IMR-90 (cell line): Measurements from ENCODE around the gene AMACR. TPM values are rescaled to one million over a fixed set of nuclear protein-coding genes. Genes with fewer than 3 reads are reported as not detected.

Experiments used
- ATAC-seq: fragments of 200-7000 bp; cut with Tn5 transposase; 2 replicates; pipeline ENCODE4 v1.9.1; 2020; ENCODE audit warnings: low read depth, mild to moderate bottlenecking, moderate library complexity
- BruUV-seq: library from RNA; stranded (reverse); fragments of 400-500 nt; replicated peaks from 2 replicates; lab custom pipeline; 2021; lab: Mats Ljungman, UMichigan
- CTCF ChIA-PET: fragments of 300-600 bp; formaldehyde crosslinking; extraction: SDS; loops from one replicate; lab custom pipeline; 2021; ENCODE audit warnings: antibody characterized with exemption; lab: Yijun Ruan, JAX
- POLR2A ChIA-PET: fragments of 300-600 bp; sonication (Branson Sonifier 250); formaldehyde crosslinking; loops from one replicate; lab custom pipeline; 2022; ENCODE audit warnings: antibody characterized with exemption; ENCODE audit not compliant: unreplicated experiment; lab: Charles Lee
- DNase-seq: peaks from one replicate; pipeline ENCODE4 v3.0.0; 2013
- H2AFZ ChIP-seq: replicated peaks from 2 replicates; pipeline ENCODE3; 2013; ENCODE audit warnings: low read length, mild to moderate bottlenecking; ENCODE audit not compliant: poor library complexity
- H2AK5ac ChIP-seq: 2 replicates; pipeline ENCODE4 v1.6.1; 2013; ENCODE audit warnings: low read depth, low read length, inconsistent platforms
- H2AK9ac ChIP-seq: replicated peaks from 2 replicates; pipeline ENCODE3; 2013; ENCODE audit warnings: mild to moderate bottlenecking, low read depth, low read length, moderate library complexity; ENCODE audit not compliant: poor library complexity
- H2BK120ac ChIP-seq: 2 replicates; pipeline ENCODE4 v1.6.1; 2013; ENCODE audit warnings: low read depth, low read length, inconsistent platforms
- H2BK15ac ChIP-seq: 3 replicates; pipeline ENCODE4 v1.6.1; 2013; ENCODE audit warnings: low read depth, low read length, inconsistent platforms
- H2BK20ac ChIP-seq: 2 replicates; pipeline ENCODE4 v1.6.1; 2013; ENCODE audit warnings: low read depth, mild to moderate bottlenecking, inconsistent platforms, low read length, moderate library complexity
- H2BK5ac ChIP-seq: 2 replicates; pipeline ENCODE4 v1.6.1; 2013; ENCODE audit warnings: mild to moderate bottlenecking, low read depth, low read length, inconsistent platforms; ENCODE audit not compliant: poor library complexity, severe bottlenecking
- H3K14ac ChIP-seq: replicated peaks from 2 replicates; pipeline ENCODE4 v1.6.1; 2013; ENCODE audit warnings: low read depth, low read length, inconsistent platforms
- H3K18ac ChIP-seq: 2 replicates; pipeline ENCODE4 v1.6.1; 2013; ENCODE audit warnings: low read depth, low read length, control low read depth
- H3K23ac ChIP-seq: 2 replicates; pipeline ENCODE4 v1.6.1; 2013; ENCODE audit warnings: low read depth, low read length, inconsistent platforms
- H3K27ac ChIP-seq: 2 replicates; pipeline ENCODE4 v1.5.1; 2013; ENCODE audit warnings: mild to moderate bottlenecking, control low read depth, low read length; ENCODE audit not compliant: insufficient read depth
- H3K27me3 ChIP-seq: 2 replicates; pipeline ENCODE4 v1.6.1; 2013; ENCODE audit warnings: low read length; ENCODE audit not compliant: control insufficient read depth, insufficient read depth
- H3K36me3 ChIP-seq: 2 replicates; pipeline ENCODE4 v1.6.1; 2013; ENCODE audit warnings: low read length, mixed read lengths; ENCODE audit not compliant: control insufficient read depth, insufficient read depth
- H3K4ac ChIP-seq: 2 replicates; pipeline ENCODE4 v1.6.1; 2013; ENCODE audit warnings: low read depth, low read length, inconsistent platforms
- H3K4me1 ChIP-seq: 2 replicates; pipeline ENCODE4 v1.6.1; 2013; ENCODE audit warnings: low read length, mixed read lengths; ENCODE audit not compliant: control insufficient read depth, insufficient read depth
- H3K4me2 ChIP-seq: 2 replicates; pipeline ENCODE4 v1.6.1; 2013; ENCODE audit warnings: low read depth, mild to moderate bottlenecking, control low read depth, low read length, moderate library complexity
- H3K4me3 ChIP-seq: 2 replicates; pipeline ENCODE4 v1.5.1; 2013; ENCODE audit warnings: low read depth, mild to moderate bottlenecking, control low read depth, low read length, moderate library complexity; ENCODE audit not compliant: insufficient read depth
- H3K56ac ChIP-seq: 2 replicates; pipeline ENCODE4 v1.6.1; 2013; ENCODE audit warnings: low read length, inconsistent platforms; ENCODE audit not compliant: insufficient read depth; ENCODE audit errors: extremely low read depth
- H3K79me1 ChIP-seq, 2 experiments: 2 replicates each; pipeline ENCODE4 v1.6.1; 2013; ENCODE audit warnings: low read length in 2 of 2, inconsistent platforms in 1 of 2, low read depth in 1 of 2
- H3K9ac ChIP-seq: 2 replicates; pipeline ENCODE4 v1.6.1; 2013; ENCODE audit warnings: low read depth, low read length, control low read depth
- H3K9me1 ChIP-seq: 2 replicates; pipeline ENCODE4 v1.6.1; 2013; ENCODE audit warnings: low read length, inconsistent platforms; ENCODE audit not compliant: insufficient read depth
- H3K9me3 ChIP-seq: 2 replicates; pipeline ENCODE4 v1.6.1; 2013; ENCODE audit warnings: low read length; ENCODE audit not compliant: control insufficient read depth, insufficient read depth
- H4K20me1 ChIP-seq: 2 replicates; pipeline ENCODE4 v1.6.1; 2013; ENCODE audit warnings: low read length, inconsistent platforms; ENCODE audit not compliant: insufficient read depth
- H4K5ac ChIP-seq: 2 replicates; pipeline ENCODE4 v1.6.1; 2013; ENCODE audit warnings: mild to moderate bottlenecking, low read depth, low read length, control low read depth
- H4K8ac ChIP-seq, 2 experiments: 2 replicates each; pipeline ENCODE4 v1.6.1; 2013; ENCODE audit warnings: low read depth in 2 of 2, low read length in 2 of 2, control low read depth in 1 of 2, inconsistent platforms in 1 of 2
- H4K91ac ChIP-seq: 2 replicates; pipeline ENCODE4 v1.6.1; 2013; ENCODE audit warnings: low read depth, low read length, inconsistent platforms; ENCODE audit not compliant: insufficient read depth
- BHLHE40 ChIP-seq: fragments of 150-350 bp; IDR thresholded peaks from 2 replicates; pipeline ENCODE4 v1.6.1; 2016; ENCODE audit warnings: mild to moderate bottlenecking, low read depth, low read length
- CEBPB ChIP-seq: IDR thresholded peaks from 2 replicates; pipeline ENCODE4 v1.6.1; 2012; ENCODE audit warnings: low read depth, low read length, improper control_type of control experiment
- CHD1 ChIP-seq: IDR thresholded peaks from 2 replicates; pipeline ENCODE4 v1.6.1; 2012; ENCODE audit warnings: low read depth, low read length, improper control_type of control experiment
- FOS ChIP-seq: fragments of 150-350 bp; IDR thresholded peaks from 2 replicates; pipeline ENCODE4 v1.6.1; 2016; ENCODE audit warnings: low read depth, low read length
- MAFK ChIP-seq: IDR thresholded peaks from 2 replicates; pipeline ENCODE4 v1.6.1; 2012; ENCODE audit warnings: low read depth, low read length, improper control_type of control experiment
- MAZ ChIP-seq: IDR thresholded peaks from 2 replicates; pipeline ENCODE4 v1.6.1; 2012; ENCODE audit warnings: low read depth, mild to moderate bottlenecking, low read length, improper control_type of control experiment, moderate library complexity, borderline replicate concordance
- MXI1 ChIP-seq: IDR thresholded peaks from 2 replicates; pipeline ENCODE4 v1.6.1; 2012; ENCODE audit warnings: low read depth, mild to moderate bottlenecking, low read length, moderate library complexity, borderline replicate concordance
- NFE2L2 ChIP-seq: fragments of 150-350 bp; IDR thresholded peaks from 2 replicates; pipeline ENCODE4 v1.6.1; 2016; ENCODE audit warnings: low read depth, mild to moderate bottlenecking, low read length
- POLR2A ChIP-seq: IDR thresholded peaks from 2 replicates; pipeline ENCODE4 v1.6.1; 2012; ENCODE audit warnings: mild to moderate bottlenecking, low read depth, low read length
- RAD21 ChIP-seq: IDR thresholded peaks from 2 replicates; pipeline ENCODE4 v1.6.1; 2012; ENCODE audit warnings: low read length, improper control_type of control experiment
- RCOR1 ChIP-seq: IDR thresholded peaks from 2 replicates; pipeline ENCODE4 v1.6.1; 2012; ENCODE audit warnings: mild to moderate bottlenecking, low read length, improper control_type of control experiment; ENCODE audit not compliant: insufficient replicate concordance
- RFX5 ChIP-seq: IDR thresholded peaks from 2 replicates; pipeline ENCODE4 v1.8.0; 2012; ENCODE audit warnings: low read depth, mild to moderate bottlenecking, low read length, moderate library complexity
- SMC3 ChIP-seq: fragments of 150-350 bp; IDR thresholded peaks from 2 replicates; pipeline ENCODE4 v1.6.1; 2016; ENCODE audit warnings: low read depth, mild to moderate bottlenecking, antibody characterized with exemption, low read length, moderate library complexity
- WGBS, 2 experiments: methylation state at CpG; one replicate each; pipeline versions ENCODE4 v1.1.5 to v1.1.7; 2013; ENCODE audit warnings: missing lambda C conversion rate in 2 of 2; ENCODE audit not compliant: insufficient read length in 1 of 2; ENCODE audit errors: extremely low coverage in 2 of 2; 5-methylcytosine and 5-hydroxymethylcytosine counted together
- dilution Hi-C: fragments of 300-500 bp; cut with HindIII; formaldehyde crosslinking; loops from one replicate; pipeline ENCODE4 v1.14.3; 2018; ENCODE audit warnings: low sequenced_read_pairs; ENCODE audit not compliant: unreplicated experiment
- in situ Hi-C: fragments of 300-500 bp; cut with MboI; formaldehyde crosslinking; loops from 3 replicates; pipeline ENCODE4 v1.14.3; 2019; ENCODE audit warnings: low sequenced_read_pairs, inconsistent platforms, mixed read lengths
- intact Hi-C: fragments of 100-400 bp; cut with micrococcal nuclease; formaldehyde crosslinking; loops from 2 replicates; pipeline ENCODE4 v1.10.0; 2022
- polyA plus RNA-seq, 3 experiments: library from polyadenylated mRNA; depleted of rRNA; stranded (reverse); fragments of >200 nt; gene quantifications; 2 replicates each; pipeline ENCODE4 v1.2.3, GENCODE V29; 2012; ENCODE audit warnings: low replicate concordance in 1 of 3
- total RNA-seq: library from RNA; depleted of rRNA; stranded (reverse); fragments of >200 nt; gene quantifications from 2 replicates; pipeline ENCODE4 v1.2.3, GENCODE V29; 2012
- TF ChIP-seq, protein P1 (sequence below): fragments of 150-350 bp; IDR thresholded peaks from 2 replicates; pipeline ENCODE4 v1.6.1; 2016; ENCODE audit warnings: low read depth, mild to moderate bottlenecking, low read length, moderate library complexity, borderline replicate concordance
- TF ChIP-seq, protein P2 (sequence below): conservative IDR thresholded peaks from 2 replicates; pipeline ENCODE4 v1.5.1; 2012; ENCODE audit warnings: mild to moderate bottlenecking, low read depth, low read length, improper control_type of control experiment
- TF ChIP-seq, protein P3 (sequence below): fragments of 150-350 bp; IDR thresholded peaks from 2 replicates; pipeline ENCODE4 v1.6.1; 2017; ENCODE audit warnings: mild to moderate bottlenecking, antibody characterized with exemption, low read length, low read depth

The AMACR gene
- total and polyA plus RNA-seq, 2 of the 4 experiments (the other 2 are of a cell fraction), result 8.2 to 12.9 TPM

DNA sequence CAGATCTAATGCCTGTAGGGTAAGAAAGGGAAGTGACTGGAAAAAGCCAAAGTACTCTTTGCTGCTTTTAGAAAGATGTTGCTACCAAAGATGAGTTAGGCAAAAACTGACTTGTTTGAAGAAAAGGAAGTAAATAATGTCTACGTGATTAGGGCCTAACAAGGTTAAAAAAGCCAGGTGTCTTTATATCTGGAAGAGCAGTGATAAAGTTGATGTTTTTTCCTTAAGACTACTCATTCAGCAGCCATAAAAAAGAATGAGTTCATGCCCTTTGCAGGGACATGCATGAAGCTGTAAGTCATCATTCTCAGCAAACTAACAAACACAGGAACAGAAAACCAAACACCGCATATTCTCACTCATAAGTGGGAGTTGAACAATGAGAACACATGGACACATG lies 13.5 kb upstream of the AMACR start:
- DNase-seq (no peak), ATAC-seq (no peak)
- no peak for TF ChIP-seq CHD1
- TF ChIP-seq BHLHE40, result no peak
- TF ChIP-seq, protein P1, sequence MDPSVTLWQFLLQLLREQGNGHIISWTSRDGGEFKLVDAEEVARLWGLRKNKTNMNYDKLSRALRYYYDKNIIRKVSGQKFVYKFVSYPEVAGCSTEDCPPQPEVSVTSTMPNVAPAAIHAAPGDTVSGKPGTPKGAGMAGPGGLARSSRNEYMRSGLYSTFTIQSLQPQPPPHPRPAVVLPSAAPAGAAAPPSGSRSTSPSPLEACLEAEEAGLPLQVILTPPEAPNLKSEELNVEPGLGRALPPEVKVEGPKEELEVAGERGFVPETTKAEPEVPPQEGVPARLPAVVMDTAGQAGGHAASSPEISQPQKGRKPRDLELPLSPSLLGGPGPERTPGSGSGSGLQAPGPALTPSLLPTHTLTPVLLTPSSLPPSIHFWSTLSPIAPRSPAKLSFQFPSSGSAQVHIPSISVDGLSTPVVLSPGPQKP, result no peak
- no peak for TF ChIP-seq RAD21
- no peak for TF ChIP-seq POLR2A
- TF ChIP-seq MXI1, result no peak
- no peak for TF ChIP-seq SMC3
- TF ChIP-seq, protein P2, sequence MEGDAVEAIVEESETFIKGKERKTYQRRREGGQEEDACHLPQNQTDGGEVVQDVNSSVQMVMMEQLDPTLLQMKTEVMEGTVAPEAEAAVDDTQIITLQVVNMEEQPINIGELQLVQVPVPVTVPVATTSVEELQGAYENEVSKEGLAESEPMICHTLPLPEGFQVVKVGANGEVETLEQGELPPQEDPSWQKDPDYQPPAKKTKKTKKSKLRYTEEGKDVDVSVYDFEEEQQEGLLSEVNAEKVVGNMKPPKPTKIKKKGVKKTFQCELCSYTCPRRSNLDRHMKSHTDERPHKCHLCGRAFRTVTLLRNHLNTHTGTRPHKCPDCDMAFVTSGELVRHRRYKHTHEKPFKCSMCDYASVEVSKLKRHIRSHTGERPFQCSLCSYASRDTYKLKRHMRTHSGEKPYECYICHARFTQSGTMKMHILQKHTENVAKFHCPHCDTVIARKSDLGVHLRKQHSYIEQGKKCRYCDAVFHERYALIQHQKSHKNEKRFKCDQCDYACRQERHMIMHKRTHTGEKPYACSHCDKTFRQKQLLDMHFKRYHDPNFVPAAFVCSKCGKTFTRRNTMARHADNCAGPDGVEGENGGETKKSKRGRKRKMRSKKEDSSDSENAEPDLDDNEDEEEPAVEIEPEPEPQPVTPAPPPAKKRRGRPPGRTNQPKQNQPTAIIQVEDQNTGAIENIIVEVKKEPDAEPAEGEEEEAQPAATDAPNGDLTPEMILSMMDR, result no peak
- TF ChIP-seq, protein P3, sequence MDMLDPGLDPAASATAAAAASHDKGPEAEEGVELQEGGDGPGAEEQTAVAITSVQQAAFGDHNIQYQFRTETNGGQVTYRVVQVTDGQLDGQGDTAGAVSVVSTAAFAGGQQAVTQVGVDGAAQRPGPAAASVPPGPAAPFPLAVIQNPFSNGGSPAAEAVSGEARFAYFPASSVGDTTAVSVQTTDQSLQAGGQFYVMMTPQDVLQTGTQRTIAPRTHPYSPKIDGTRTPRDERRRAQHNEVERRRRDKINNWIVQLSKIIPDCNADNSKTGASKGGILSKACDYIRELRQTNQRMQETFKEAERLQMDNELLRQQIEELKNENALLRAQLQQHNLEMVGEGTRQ, result no peak
- no peak for TF ChIP-seq NFE2L2
- TF ChIP-seq CEBPB, result no peak
- no peak for TF ChIP-seq MAFK
- TF ChIP-seq RCOR1, result no peak
- no peak for TF ChIP-seq FOS
- TF ChIP-seq RFX5, result no peak
- TF ChIP-seq MAZ, result no peak
- no peak overlapping the region for H2BK20ac ChIP-seq
- no TSS peak for BruUV-seq
- H4K8ac ChIP-seq, result no peak overlapping the region
- no peak overlapping the region for H2AK9ac ChIP-seq
- H3K4me2 ChIP-seq, result no peak overlapping the region
- H3K9ac ChIP-seq, result no peak overlapping the region
- H3K56ac ChIP-seq, result no peak overlapping the region
- no peak overlapping the region for H3K18ac ChIP-seq
- CTCF ChIA-PET, result no interaction called here
- H4K91ac ChIP-seq, result no peak overlapping the region
- H3K14ac ChIP-seq, result no peak overlapping the region
- no peaks in the 10 kb centered on the region for H3K36me3 ChIP-seq
- no peak overlapping the region for H3K4me3 ChIP-seq
- H2AFZ ChIP-seq, result no peak overlapping the region
- POLR2A ChIA-PET, result no interaction called here
- H2BK15ac ChIP-seq, result no peak overlapping the region
- no peak overlapping the region for H2AK5ac ChIP-seq
- no peak overlapping the region for H3K23ac ChIP-seq
- H3K9me3 ChIP-seq, result no peaks in the 10 kb centered on the region
- no peaks in the 10 kb centered on the region for H3K79me1 ChIP-seq
- H3K4me1 ChIP-seq, result peaks cover 8% of the 10 kb centered on the region; the same call in 1 of the 2 replicates
- H3K27ac ChIP-seq, result no peak overlapping the region
- no peak overlapping the region for H3K4ac ChIP-seq
- intact Hi-C loops, result no loop called here
- no peak overlapping the region for H4K5ac ChIP-seq
- in situ Hi-C loops, result no loop called here
- WGBS, 2 experiments, result no CpG with 5 or more reads among the region's 2 CpGs
- dilution Hi-C loops, result no loop called here
- no peaks in the 10 kb centered on the region for H4K20me1 ChIP-seq
- H3K27me3 ChIP-seq, result no peaks in the 10 kb centered on the region
- H2BK120ac ChIP-seq, result no peak overlapping the region
- no peaks in the 10 kb centered on the region for H3K9me1 ChIP-seq
- H2BK5ac ChIP-seq, result no peak overlapping the region
